IMR-90 (cell line): ENCODE data around the gene WDFY1. TPM values are rescaled to one million over a fixed set of nuclear protein-coding genes. Genes with fewer than 3 reads are reported as not detected.

Source experiments
- ATAC-seq: fragments of 200-7000 bp; cut with Tn5 transposase; 2 replicates; pipeline ENCODE4 v1.9.1; 2020; ENCODE audit warnings: low read depth, mild to moderate bottlenecking, moderate library complexity
- BruUV-seq: library from RNA; stranded (reverse); fragments of 400-500 nt; replicated peaks from 2 replicates; lab custom pipeline; 2021; lab: Mats Ljungman, UMichigan
- CTCF ChIA-PET: fragments of 300-600 bp; formaldehyde crosslinking; extraction: SDS; loops from one replicate; lab custom pipeline; 2021; ENCODE audit warnings: antibody characterized with exemption; lab: Yijun Ruan, JAX
- POLR2A ChIA-PET: fragments of 300-600 bp; sonication (Branson Sonifier 250); formaldehyde crosslinking; loops from one replicate; lab custom pipeline; 2022; ENCODE audit warnings: antibody characterized with exemption; ENCODE audit not compliant: unreplicated experiment; lab: Charles Lee
- DNase-seq: peaks from one replicate; pipeline ENCODE4 v3.0.0; 2013
- H2AFZ ChIP-seq: replicated peaks from 2 replicates; pipeline ENCODE3; 2013; ENCODE audit warnings: low read length, mild to moderate bottlenecking; ENCODE audit not compliant: poor library complexity
- H2AK5ac ChIP-seq: 2 replicates; pipeline ENCODE4 v1.6.1; 2013; ENCODE audit warnings: low read depth, low read length, inconsistent platforms
- H2AK9ac ChIP-seq: replicated peaks from 2 replicates; pipeline ENCODE3; 2013; ENCODE audit warnings: mild to moderate bottlenecking, low read depth, low read length, moderate library complexity; ENCODE audit not compliant: poor library complexity
- H2BK120ac ChIP-seq: 2 replicates; pipeline ENCODE4 v1.6.1; 2013; ENCODE audit warnings: low read depth, low read length, inconsistent platforms
- H2BK15ac ChIP-seq: 3 replicates; pipeline ENCODE4 v1.6.1; 2013; ENCODE audit warnings: low read depth, low read length, inconsistent platforms
- H2BK20ac ChIP-seq: 2 replicates; pipeline ENCODE4 v1.6.1; 2013; ENCODE audit warnings: low read depth, mild to moderate bottlenecking, inconsistent platforms, low read length, moderate library complexity
- H2BK5ac ChIP-seq: 2 replicates; pipeline ENCODE4 v1.6.1; 2013; ENCODE audit warnings: mild to moderate bottlenecking, low read depth, low read length, inconsistent platforms; ENCODE audit not compliant: poor library complexity, severe bottlenecking
- H3K14ac ChIP-seq: replicated peaks from 2 replicates; pipeline ENCODE4 v1.6.1; 2013; ENCODE audit warnings: low read depth, low read length, inconsistent platforms
- H3K18ac ChIP-seq: 2 replicates; pipeline ENCODE4 v1.6.1; 2013; ENCODE audit warnings: low read depth, low read length, control low read depth
- H3K23ac ChIP-seq: 2 replicates; pipeline ENCODE4 v1.6.1; 2013; ENCODE audit warnings: low read depth, low read length, inconsistent platforms
- H3K27ac ChIP-seq: 2 replicates; pipeline ENCODE4 v1.5.1; 2013; ENCODE audit warnings: mild to moderate bottlenecking, control low read depth, low read length; ENCODE audit not compliant: insufficient read depth
- H3K27me3 ChIP-seq: 2 replicates; pipeline ENCODE4 v1.6.1; 2013; ENCODE audit warnings: low read length; ENCODE audit not compliant: control insufficient read depth, insufficient read depth
- H3K36me3 ChIP-seq: 2 replicates; pipeline ENCODE4 v1.6.1; 2013; ENCODE audit warnings: low read length, mixed read lengths; ENCODE audit not compliant: control insufficient read depth, insufficient read depth
- H3K4ac ChIP-seq: 2 replicates; pipeline ENCODE4 v1.6.1; 2013; ENCODE audit warnings: low read depth, low read length, inconsistent platforms
- H3K4me1 ChIP-seq: 2 replicates; pipeline ENCODE4 v1.6.1; 2013; ENCODE audit warnings: low read length, mixed read lengths; ENCODE audit not compliant: control insufficient read depth, insufficient read depth
- H3K4me2 ChIP-seq: 2 replicates; pipeline ENCODE4 v1.6.1; 2013; ENCODE audit warnings: low read depth, mild to moderate bottlenecking, control low read depth, low read length, moderate library complexity
- H3K4me3 ChIP-seq: 2 replicates; pipeline ENCODE4 v1.5.1; 2013; ENCODE audit warnings: low read depth, mild to moderate bottlenecking, control low read depth, low read length, moderate library complexity; ENCODE audit not compliant: insufficient read depth
- H3K56ac ChIP-seq: 2 replicates; pipeline ENCODE4 v1.6.1; 2013; ENCODE audit warnings: low read length, inconsistent platforms; ENCODE audit not compliant: insufficient read depth; ENCODE audit errors: extremely low read depth
- H3K79me1 ChIP-seq, 2 experiments: 2 replicates each; pipeline ENCODE4 v1.6.1; 2013; ENCODE audit warnings: low read length in 2 of 2, inconsistent platforms in 1 of 2, low read depth in 1 of 2
- H3K9ac ChIP-seq: 2 replicates; pipeline ENCODE4 v1.6.1; 2013; ENCODE audit warnings: low read depth, low read length, control low read depth
- H3K9me1 ChIP-seq: 2 replicates; pipeline ENCODE4 v1.6.1; 2013; ENCODE audit warnings: low read length, inconsistent platforms; ENCODE audit not compliant: insufficient read depth
- H3K9me3 ChIP-seq: 2 replicates; pipeline ENCODE4 v1.6.1; 2013; ENCODE audit warnings: low read length; ENCODE audit not compliant: control insufficient read depth, insufficient read depth
- H4K20me1 ChIP-seq: 2 replicates; pipeline ENCODE4 v1.6.1; 2013; ENCODE audit warnings: low read length, inconsistent platforms; ENCODE audit not compliant: insufficient read depth
- H4K5ac ChIP-seq: 2 replicates; pipeline ENCODE4 v1.6.1; 2013; ENCODE audit warnings: mild to moderate bottlenecking, low read depth, low read length, control low read depth
- H4K8ac ChIP-seq, 2 experiments: 2 replicates each; pipeline ENCODE4 v1.6.1; 2013; ENCODE audit warnings: low read depth in 2 of 2, low read length in 2 of 2, control low read depth in 1 of 2, inconsistent platforms in 1 of 2
- H4K91ac ChIP-seq: 2 replicates; pipeline ENCODE4 v1.6.1; 2013; ENCODE audit warnings: low read depth, low read length, inconsistent platforms; ENCODE audit not compliant: insufficient read depth
- CEBPB ChIP-seq: IDR thresholded peaks from 2 replicates; pipeline ENCODE4 v1.6.1; 2012; ENCODE audit warnings: low read depth, low read length, improper control_type of control experiment
- CHD1 ChIP-seq: IDR thresholded peaks from 2 replicates; pipeline ENCODE4 v1.6.1; 2012; ENCODE audit warnings: low read depth, low read length, improper control_type of control experiment
- MAZ ChIP-seq: IDR thresholded peaks from 2 replicates; pipeline ENCODE4 v1.6.1; 2012; ENCODE audit warnings: low read depth, mild to moderate bottlenecking, low read length, improper control_type of control experiment, moderate library complexity, borderline replicate concordance
- WGBS, 2 experiments: methylation state at CpG; one replicate each; pipeline versions ENCODE4 v1.1.5 to v1.1.7; 2013; ENCODE audit warnings: missing lambda C conversion rate in 2 of 2; ENCODE audit not compliant: insufficient read length in 1 of 2; ENCODE audit errors: extremely low coverage in 2 of 2; 5-methylcytosine and 5-hydroxymethylcytosine counted together
- dilution Hi-C: fragments of 300-500 bp; cut with HindIII; formaldehyde crosslinking; loops from one replicate; pipeline ENCODE4 v1.14.3; 2018; ENCODE audit warnings: low sequenced_read_pairs; ENCODE audit not compliant: unreplicated experiment
- in situ Hi-C: fragments of 300-500 bp; cut with MboI; formaldehyde crosslinking; loops from 3 replicates; pipeline ENCODE4 v1.14.3; 2019; ENCODE audit warnings: low sequenced_read_pairs, inconsistent platforms, mixed read lengths
- intact Hi-C: fragments of 100-400 bp; cut with micrococcal nuclease; formaldehyde crosslinking; loops from 2 replicates; pipeline ENCODE4 v1.10.0; 2022
- polyA plus RNA-seq, 3 experiments: library from polyadenylated mRNA; depleted of rRNA; stranded (reverse); fragments of >200 nt; gene quantifications; 2 replicates each; pipeline ENCODE4 v1.2.3, GENCODE V29; 2012; ENCODE audit warnings: low replicate concordance in 1 of 3
- total RNA-seq: library from RNA; depleted of rRNA; stranded (reverse); fragments of >200 nt; gene quantifications from 2 replicates; pipeline ENCODE4 v1.2.3, GENCODE V29; 2012

Gene WDFY1
- total and polyA plus RNA-seq, 2 of the 4 experiments (the other 2 are of a cell fraction) = 35.6 to 93.6 TPM

DNA sequence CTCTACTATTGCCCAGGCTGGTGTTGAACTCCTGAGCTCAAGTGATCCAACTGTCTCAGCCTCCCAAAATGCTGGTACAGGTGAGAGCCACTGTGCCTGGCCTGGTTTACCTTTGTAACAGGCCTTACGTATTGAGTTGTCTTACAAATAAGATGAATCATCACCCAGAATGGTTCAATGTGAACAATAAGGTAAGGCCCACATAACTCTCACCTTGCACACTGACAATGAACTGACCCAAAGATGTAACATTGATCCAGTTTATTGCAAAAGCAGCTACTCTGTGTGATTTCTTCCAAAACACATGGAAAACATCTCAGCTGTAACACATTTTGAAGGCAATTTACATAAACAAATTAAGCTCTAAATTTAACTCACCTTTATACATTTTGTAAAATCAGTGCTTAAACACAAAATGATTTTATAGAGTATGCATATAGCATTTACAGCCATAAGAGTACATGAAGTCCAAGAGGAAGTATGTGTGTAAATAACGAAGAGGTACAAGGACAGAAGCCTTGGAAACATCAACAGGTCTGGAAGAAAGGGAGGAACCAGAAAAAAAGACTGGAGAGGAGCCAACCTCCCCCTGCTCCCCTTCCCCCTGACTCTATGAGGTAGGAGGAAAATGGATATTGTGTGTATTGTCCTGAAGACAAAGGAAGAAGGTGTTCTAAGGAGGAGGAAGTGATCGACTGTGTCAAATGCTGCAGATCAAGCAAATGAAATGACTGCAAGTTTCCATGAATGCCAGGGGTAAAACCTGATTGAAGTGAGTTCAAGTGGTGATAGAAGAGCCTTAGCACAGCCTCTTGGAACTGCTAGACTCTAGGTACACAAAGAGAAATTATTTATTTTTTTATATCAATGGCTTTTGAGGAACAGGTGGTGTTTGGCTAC is 5.6 kb upstream of the WDFY1 start:
- intact Hi-C loops (no loop called here), in situ Hi-C loops (no loop called here), dilution Hi-C loops (no loop called here)
- no peaks in the 10 kb centered on the region for H3K9me1 ChIP-seq
- H3K79me1 ChIP-seq = no peaks in the 10 kb centered on the region
- H4K91ac ChIP-seq = no peak overlapping the region
- no peaks in the 10 kb centered on the region for H3K4me1 ChIP-seq
- no peak overlapping the region for H2BK5ac ChIP-seq
- H3K14ac ChIP-seq = no peak overlapping the region
- H2AK9ac ChIP-seq = no peak overlapping the region
- no peak overlapping the region for H2AK5ac ChIP-seq
- H3K4me2 ChIP-seq = no peak overlapping the region
- H4K20me1 ChIP-seq = no peaks in the 10 kb centered on the region
- H3K56ac ChIP-seq = no peak overlapping the region
- TF ChIP-seq CHD1 (no peak), MAZ (no peak), CEBPB (no peak)
- no peak overlapping the region for H2BK120ac ChIP-seq
- ChIA-PET POLR2A (no interaction called here), CTCF (no interaction called here)
- DNase-seq (no peak), ATAC-seq (no peak)
- no peaks in the 10 kb centered on the region for H3K36me3 ChIP-seq
- H3K4ac ChIP-seq = no peak overlapping the region
- WGBS, 2 experiments = 100% methylated on average over 1 of the region's 3 CpGs; no CpG with 5 or more reads in 1 of the 2 experiments
- H4K5ac ChIP-seq = no peak overlapping the region
- H2AFZ ChIP-seq = no peak overlapping the region
- H3K27ac ChIP-seq = no peak overlapping the region
- H2BK20ac ChIP-seq = no peak overlapping the region
- no peak overlapping the region for H3K18ac ChIP-seq
- H3K27me3 ChIP-seq = no peaks in the 10 kb centered on the region
- no peak overlapping the region for H3K23ac ChIP-seq
- no peak overlapping the region for H2BK15ac ChIP-seq
- no peaks in the 10 kb centered on the region for H3K9me3 ChIP-seq
- no peak overlapping the region for H4K8ac ChIP-seq
- H3K4me3 ChIP-seq = no peak overlapping the region
- no peak overlapping the region for H3K9ac ChIP-seq
- BruUV-seq = no TSS peak
